ENCODE data around the gene PPP1R10. TPM values are rescaled to one million over a fixed set of nuclear protein-coding genes. Genes with fewer than 3 reads are reported as not detected.
A peak's percentile ranks its signal among the peaks of the same experiment; 100 is the strongest.

PPP1R10 gene
- total and polyA plus RNA-seq, 2 of the 13 experiments (the other 11 are each of a cell fraction or from before 2014, with no cell fraction given) = 26.3 to 38.4 TPM

DNA sequence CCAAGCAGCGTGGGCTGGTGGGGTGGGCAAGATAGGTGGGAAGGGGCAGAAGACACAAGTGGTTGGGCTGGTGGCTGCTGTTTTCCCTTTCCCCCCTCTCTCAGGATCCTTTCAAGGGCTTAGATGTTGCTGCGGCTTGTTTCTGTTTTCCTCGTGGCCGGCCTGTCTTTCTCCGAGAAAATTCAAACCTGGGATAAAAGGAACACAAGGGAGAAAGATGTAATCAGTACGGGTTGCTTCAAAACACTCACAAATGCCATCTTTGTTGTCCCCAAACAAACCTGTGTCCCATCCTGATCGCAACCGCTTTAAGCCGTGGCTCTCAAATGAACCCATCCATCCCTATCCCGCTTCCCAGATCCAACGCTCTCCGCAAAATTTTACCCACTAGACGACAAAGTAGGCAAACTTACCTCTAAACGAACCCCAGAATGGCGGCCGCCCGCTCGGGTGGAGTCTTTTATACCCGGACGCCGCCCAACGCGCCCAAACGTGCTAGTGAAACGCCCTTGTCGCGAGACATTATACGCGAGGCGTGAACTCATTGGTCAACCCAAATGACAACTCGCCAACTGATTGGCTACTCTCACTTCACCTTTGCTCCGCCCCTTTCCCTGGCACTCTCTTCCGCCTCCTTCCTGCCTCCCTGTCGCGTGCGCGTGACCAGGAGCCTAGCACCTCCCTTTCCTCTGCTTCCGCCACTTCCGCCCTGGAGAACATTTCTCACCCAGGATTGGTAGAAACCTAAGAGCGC lies at the start of gene PPP1R10 (continued):
- peak; percentile 97 for TF ChIP-seq RBM39 (IDR thresholded peaks at IDR 0.05; ENCODE audit: low read depth, low read length, poor library complexity, severe bottlenecking)
- peak; percentile 44; the same call in 1 of the 2 replicates for TF ChIP-seq ZBTB7B (CRISPR knock-in tag; IDR thresholded peaks at IDR 0.05)
- TF ChIP-seq ZSCAN9 (CRISPR knock-in tag; IDR thresholded peaks at IDR 0.05; ENCODE audit: borderline replicate concordance) = peak; percentile 88
- no peak; the same call in 1 of the 2 replicates for TF ChIP-seq ZNF335 (CRISPR knock-in tag; IDR thresholded peaks at IDR 0.05)
- 0 out of 2 replicates have a peak, but pooled peaks have one; percentile 76 for TF ChIP-seq MYC (CRISPR knock-in tag; IDR thresholded peaks at IDR 0.05; ENCODE audit: borderline replicate concordance)
- no peak for TF ChIP-seq MTA1 (CRISPR knock-in tag; IDR thresholded peaks at IDR 0.05; ENCODE audit: borderline replicate concordance)
- TF ChIP-seq HDAC2 (CRISPR knock-in tag; IDR thresholded peaks at IDR 0.05) = no peak
- peak; percentile 38 for TF ChIP-seq SOX13 (IDR thresholded peaks at IDR 0.05)
- peak; percentile 57 to 98; a peak in 3 of 4 replicates for TF ChIP-seq SOX13 (CRISPR knock-in tag; conservative IDR thresholded peaks at IDR 0.05 in 1 of 2, IDR thresholded peaks at IDR 0.05 in 1 of 2)
- no peak for TF ChIP-seq ATRX (CRISPR knock-in tag; IDR thresholded peaks at IDR 0.05; ENCODE audit: borderline replicate concordance)
- peak; percentile 31; the same call in 1 of the 2 replicates for TF ChIP-seq FOSL2 (CRISPR knock-in tag; IDR thresholded peaks at IDR 0.05)
- no peak for TF ChIP-seq ZNF383 (CRISPR knock-in tag; IDR thresholded peaks at IDR 0.05; ENCODE audit: borderline replicate concordance)
- TF ChIP-seq, protein P1, sequence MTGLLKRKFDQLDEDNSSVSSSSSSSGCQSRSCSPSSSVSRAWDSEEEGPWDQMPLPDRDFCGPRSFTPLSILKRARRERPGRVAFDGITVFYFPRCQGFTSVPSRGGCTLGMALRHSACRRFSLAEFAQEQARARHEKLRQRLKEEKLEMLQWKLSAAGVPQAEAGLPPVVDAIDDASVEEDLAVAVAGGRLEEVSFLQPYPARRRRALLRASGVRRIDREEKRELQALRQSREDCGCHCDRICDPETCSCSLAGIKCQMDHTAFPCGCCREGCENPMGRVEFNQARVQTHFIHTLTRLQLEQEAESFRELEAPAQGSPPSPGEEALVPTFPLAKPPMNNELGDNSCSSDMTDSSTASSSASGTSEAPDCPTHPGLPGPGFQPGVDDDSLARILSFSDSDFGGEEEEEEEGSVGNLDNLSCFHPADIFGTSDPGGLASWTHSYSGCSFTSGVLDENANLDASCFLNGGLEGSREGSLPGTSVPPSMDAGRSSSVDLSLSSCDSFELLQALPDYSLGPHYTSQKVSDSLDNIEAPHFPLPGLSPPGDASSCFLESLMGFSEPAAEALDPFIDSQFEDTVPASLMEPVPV (CRISPR knock-in tag; IDR thresholded peaks at IDR 0.05) = peak; percentile 91
- no peak for TF ChIP-seq ZNF407 (CRISPR knock-in tag; IDR thresholded peaks at IDR 0.05; ENCODE audit: not compliant biosample characterization)
- no peak for TF ChIP-seq ZNF3 (CRISPR knock-in tag; IDR thresholded peaks at IDR 0.05)
- no peak for TF ChIP-seq CBX1 (IDR thresholded peaks at IDR 0.05; ENCODE audit: low read depth)
- no peak; the same call in none of the 2 replicates for TF ChIP-seq SSRP1 (CRISPR knock-in tag; IDR thresholded peaks at IDR 0.05)
- no peak for TF ChIP-seq PHB2 (IDR thresholded peaks at IDR 0.05; ENCODE audit: partially characterized antibody)
